Epithelial cell of prostate (primary cell): ENCODE measurements around the gene CNTRL.

ENCODE experiments used
- DNase-seq: peaks from one replicate; pipeline ENCODE4 v3.0.0-alpha.2; 2011; ENCODE audit warnings: low read depth, low spot score
- H3K27ac ChIP-seq: fragments of 450-650 bp; 2 replicates; pipeline ENCODE4 v1.5.1; 2017; ENCODE audit warnings: mild to moderate bottlenecking

CNTRL gene

DNA sequence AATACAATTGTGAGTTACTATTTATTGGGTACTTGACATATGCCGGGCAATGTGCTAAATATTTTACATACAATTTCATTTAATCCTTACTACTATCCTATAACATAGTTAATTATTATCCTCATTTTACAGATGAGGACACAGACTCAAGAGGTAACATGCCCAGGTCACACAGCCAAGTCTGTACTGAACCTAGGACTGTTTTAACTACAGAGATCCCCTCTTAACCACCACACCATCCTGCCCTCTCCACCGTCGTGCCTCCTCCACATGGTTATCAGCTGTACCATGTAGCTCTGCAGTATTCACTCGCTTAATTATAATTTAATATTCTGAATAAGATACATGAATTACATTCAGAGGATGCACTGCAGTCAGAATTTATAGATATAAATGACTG is 121.6 kb downstream of the CNTRL start:
- H3K27ac ChIP-seq = peak overlapping the region; percentile 72
- DNase-seq = no peak

DNA sequence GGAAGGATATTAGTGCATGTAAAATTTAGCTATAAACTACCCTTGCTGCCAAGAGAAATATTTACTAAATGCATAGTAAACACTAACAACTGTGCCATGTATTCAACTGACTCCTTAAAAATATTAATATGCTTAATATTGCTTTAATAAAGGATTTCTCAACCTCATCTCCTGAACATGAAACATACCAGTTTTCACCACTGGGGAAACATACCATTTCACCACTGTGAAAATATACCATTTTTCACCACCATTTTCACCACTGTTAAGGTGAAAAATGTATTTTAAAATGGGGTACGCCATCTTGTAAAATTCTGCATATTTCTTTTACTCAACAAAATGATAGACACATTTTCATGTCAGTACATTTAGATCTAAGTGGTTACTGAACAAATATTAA is 122.4 kb downstream of the CNTRL start:
- peak overlapping the region; percentile 72 for H3K27ac ChIP-seq
- DNase-seq = no peak

DNA sequence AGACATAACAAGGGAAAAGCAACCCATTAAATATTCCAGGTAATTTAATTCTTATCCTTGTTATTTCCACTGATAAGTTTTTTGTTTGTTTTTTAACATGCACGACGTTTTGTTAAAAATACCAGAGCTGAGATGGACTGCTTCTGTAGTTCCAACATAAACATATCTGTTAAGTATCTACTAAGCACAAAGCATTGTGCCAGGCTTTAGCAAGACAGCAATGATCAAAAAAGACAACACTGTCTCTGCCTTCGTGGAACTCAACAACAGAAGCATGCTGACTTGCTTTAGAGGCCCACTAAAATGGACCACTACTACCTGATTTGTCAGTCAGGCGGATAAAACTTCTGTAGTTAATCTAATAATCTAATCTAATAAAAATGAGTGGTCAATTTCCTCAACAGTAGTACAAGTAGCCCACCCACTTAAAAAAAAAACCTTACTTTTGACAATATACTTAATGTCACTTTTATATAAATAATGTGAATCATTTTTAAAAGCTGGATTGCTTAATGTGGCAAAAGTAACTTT is 123.8 kb downstream of the CNTRL start:
- no peak overlapping the region for H3K27ac ChIP-seq
- DNase-seq = no peak

DNA sequence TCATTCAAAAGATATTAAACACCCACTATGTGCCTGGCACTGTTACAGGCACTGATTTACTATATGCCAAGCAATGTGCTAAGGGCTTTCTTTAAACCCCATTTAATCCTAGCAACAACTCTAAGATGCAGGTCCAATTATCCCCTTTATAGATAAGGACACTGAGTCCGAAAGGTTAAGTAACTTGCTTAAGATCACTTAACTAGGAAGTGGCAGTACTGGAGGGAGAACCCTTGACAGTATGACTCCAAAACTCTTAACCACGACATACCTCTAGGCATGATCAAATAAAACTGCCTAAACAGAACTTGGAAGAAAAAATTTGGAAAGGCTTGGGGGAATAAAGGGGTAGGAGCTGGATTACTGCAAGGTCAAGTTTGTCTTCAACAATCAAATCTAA is 125.2 kb downstream of the CNTRL start:
- H3K27ac ChIP-seq = no peak overlapping the region
- no peak for DNase-seq

DNA sequence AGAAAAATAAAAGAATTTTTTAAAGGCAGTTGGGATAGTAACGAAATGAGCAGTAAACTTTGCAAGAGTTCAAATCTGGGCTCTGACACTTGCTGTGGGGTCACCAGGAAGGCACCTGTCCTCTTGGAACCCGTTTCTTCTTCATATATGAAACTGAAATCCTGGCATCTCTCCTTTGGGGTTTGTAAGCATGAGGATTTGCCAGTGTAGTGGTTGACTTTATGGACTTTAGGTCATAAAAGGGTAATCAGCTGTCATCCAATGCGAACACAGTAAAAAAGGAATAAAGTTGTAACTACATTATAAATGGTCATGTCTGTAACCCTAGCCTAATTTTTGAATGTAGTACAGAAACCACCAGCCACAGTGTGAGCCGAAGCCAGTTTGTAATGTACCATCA is 125.6 kb downstream of the CNTRL start:
- H3K27ac ChIP-seq = peak overlapping the region; percentile 80
- DNase-seq = no peak

DNA sequence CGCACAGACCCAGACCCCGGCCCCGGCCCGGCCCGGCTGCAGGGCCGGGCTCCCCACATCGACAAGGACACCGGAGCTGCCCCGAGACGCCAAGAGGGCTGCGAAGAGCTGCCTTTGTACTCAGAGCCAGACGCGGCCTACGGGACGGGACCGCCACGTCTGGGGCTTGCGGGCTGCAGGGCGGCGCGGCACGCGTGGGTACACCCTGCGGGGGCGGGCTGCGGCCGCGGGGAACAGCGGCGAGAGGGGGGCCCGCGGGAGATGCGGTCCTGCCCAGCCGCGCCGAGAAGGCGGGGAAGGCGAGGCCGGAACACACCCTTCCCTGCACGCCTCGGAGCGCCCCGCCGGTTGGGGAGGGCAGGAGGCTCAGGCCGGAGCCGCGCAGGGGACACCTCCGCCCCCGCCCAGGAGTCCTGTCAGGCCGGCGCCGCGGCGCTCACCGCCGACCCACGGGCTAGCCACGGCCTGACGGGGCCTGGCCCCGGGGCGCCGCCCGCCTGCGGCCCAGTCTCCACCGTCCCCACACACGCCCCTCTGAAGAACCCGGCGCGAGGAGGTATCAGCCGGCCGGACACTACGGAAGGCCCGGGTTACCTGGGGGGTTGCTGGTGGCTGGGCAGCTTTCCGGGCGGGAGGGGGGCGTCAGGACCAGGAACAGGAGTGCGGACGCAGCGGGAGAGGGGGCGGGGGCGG is 126.4 kb downstream of the CNTRL start:
- peak overlapping the region; percentile 80 for H3K27ac ChIP-seq
- DNase-seq = no peak

DNA sequence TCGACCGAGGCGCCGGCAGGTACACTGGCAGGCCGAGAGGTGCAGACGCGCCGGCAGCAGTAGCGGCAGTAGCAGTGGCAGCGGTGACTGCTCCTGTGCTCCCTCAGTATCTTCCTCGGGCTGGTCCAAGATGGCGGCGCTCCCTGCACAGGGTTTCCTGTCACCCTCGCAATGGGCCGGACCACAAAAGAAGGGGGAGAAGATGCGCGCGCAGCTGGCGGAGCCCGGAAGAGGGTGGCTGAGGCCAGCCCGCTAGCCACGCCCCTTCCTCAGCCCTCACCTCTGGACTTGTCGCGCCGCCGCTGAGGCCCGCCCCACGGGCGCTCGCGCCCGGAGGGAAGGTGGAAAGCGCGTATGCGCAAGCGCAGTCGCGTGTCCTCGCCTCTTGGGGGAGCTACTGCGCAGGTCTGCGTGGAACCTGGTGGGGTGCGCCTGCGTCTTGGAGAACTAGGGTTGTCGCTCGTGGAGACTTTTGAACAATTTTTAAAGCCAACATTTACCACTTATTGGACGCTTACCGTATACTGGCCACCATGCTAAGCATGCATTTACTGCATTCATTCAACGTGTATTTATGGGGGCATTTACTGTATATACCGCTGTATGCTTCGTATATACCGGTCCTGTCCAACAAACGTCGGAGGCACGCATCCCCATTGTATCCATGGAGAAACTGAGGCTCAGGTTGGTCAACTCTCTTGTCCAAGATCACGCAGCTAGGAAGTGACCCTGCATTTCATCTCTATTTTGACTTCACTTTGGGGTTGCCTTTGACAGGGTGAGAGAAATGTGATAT is 127.2 kb downstream of the CNTRL start, which contains the start of gene RAB14:
RAB14 (minus strand) TSS at position 132 of the 796 bp plus-strand sequence. CDS start 8,457 bp downstream, outside the sequence.
- peak within 1 kb of the TSS; percentile 80 for H3K27ac ChIP-seq
- peak; percentile 83 for DNase-seq

DNA sequence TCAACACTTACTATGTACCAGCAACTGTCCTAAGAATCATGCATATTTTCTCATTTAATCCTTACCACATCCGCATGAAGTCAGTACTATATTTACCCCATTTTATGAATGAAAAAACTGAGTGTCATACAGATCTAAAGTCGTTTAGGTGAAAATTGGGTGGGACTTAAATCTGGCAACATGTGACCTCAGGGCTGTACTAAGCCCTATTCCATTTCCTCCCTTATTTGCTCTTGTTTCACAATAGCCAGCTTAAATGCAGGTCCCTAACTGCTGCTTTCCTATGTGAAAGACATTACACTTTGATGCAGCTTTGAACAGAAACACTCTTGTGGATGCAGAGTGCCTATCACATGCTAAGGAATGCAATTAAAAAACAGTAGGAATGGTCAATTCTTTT is 129.4 kb downstream of the CNTRL start:
- no peak for DNase-seq
- no peak overlapping the region for H3K27ac ChIP-seq

DNA sequence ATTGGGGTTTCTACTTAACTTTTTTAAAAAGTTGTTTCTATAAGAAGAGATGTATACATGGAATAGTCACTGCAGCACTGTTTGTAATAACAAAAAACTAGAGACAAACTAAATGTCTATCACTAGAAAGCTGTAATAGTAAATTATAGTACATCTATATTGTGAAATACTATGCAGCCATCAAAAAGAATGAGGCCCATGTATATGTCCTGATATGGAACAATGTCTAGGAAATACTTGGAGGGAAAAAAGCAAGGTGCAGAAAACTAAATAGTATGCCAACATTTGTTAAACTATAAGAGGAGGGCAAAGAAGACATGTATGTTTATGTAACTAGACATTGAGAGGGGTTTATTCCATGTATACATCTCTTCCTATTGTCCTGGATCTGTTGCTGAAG is 129.9 kb downstream of the CNTRL start:
- H3K27ac ChIP-seq = no peak overlapping the region
- DNase-seq = no peak

DNA sequence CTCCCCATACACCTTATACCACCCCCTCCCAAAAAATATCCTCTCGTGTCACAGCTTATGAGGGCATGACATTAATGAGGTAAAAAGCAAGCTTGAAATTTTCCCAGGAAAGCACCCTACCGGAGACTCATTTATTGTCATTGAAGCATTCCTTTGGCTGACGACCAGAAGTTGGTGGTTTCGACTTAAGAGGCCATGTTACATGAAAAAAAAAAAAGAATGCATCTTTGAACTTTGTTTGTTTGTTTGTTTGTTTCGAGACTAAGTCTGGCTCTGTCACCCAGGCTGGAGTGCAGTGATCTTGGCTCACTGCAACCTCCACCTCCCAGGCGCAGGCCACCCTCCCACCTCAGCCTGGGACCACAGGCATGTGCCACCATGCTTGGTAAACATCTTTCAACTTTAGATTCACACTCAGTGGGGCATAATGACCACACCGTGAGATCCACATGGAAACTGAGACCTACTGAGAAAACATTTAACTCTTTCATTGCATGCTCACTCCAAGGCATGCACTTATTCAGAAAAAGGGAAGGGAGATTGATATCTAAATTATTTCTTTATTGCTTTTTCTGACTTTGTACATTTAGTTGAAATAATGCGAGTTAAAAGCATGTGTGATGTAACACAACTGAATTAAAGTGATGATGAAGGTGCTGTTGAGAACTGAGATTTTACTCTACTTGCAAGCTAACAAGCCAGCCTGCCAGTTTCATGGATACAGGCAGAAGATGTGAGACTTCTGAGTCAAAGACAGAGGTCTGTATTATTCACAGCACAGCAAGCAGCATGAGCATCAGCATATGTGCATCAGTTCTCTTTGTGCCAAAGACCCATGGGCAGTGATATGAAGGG is 132.0 kb downstream of the CNTRL start:
- DNase-seq = no peak
- no peak overlapping the region for H3K27ac ChIP-seq

DNA sequence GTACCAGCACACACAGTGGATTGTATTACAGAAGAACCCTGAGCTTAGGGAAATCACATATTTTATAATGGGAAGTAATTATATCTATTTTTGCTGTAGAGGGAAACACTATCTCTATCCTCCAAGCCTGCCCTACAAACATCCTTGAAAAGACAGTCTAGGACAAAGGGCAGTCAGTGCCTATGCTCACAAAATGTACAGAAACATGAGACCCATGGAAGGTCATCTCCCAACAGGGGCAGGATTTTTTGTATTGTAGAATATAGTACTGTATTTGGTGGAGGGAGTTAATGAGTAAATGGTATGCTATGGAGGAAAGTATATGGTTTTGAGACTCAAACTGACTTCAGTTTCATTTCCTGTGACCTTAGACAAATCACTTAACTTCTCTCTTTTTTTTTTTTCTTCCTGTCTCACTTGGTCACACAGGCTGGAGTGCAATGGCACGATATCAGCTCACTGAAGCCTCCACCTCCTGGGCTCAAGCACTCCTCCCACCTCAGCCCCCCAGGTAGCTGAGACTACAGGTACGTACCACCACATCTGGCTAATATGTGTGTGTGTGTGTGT is 132.7 kb downstream of the CNTRL start:
- no peak for DNase-seq
- no peak overlapping the region for H3K27ac ChIP-seq

DNA sequence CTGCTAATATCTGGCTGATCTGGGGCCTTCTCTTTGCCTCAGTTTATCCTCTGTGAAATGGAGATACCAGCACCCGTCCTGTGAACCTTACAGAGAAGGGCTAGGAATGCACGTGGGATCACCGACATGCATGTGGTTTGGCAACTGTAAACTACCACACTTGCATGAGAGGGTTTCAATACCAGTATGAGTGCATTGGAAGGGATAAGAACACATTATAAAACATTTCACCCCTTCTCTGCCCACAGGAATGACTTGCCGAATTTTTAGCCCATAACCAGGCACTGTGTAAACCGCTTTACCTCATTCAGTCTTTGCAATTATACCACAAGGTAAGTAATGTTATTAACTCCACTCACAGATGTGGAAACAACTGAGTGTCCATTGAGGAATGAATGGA is 135.8 kb downstream of the CNTRL start:
- DNase-seq = no peak
- H3K27ac ChIP-seq = no peak overlapping the region

DNA sequence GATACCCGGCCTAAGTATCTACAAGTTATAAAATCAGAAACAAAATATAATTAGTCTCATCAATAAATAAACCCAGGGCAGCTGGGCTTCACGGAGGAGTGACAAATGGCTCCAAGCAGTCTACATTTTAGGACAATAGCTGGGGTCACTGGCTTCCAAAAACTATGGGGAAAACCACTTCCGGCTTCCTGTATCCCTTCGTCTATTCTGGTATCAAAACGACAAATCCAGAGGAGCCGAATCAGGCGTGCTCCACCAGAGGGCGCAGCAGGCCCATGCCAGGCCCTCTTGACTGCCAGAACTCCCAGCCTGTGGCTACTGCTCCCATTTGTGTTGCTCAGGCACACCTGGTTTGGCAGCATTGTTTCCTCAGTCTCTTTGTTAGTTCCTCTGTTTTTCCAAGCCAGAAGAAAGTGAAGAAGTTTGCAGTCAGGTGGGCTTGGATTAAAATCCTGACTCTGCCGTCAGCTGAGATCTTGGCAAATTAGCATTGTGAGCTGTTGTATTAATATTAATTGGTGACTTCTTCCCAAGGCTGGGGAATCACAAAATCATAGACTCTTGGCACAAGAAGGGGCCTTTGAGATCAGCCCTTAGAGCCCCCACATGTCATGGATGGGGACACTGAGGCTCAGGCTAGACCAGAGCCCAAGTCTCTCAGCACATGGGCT is 138.5 kb downstream of the CNTRL start:
- peak overlapping the region; percentile 15 for H3K27ac ChIP-seq
- DNase-seq = peak; percentile 29

DNA sequence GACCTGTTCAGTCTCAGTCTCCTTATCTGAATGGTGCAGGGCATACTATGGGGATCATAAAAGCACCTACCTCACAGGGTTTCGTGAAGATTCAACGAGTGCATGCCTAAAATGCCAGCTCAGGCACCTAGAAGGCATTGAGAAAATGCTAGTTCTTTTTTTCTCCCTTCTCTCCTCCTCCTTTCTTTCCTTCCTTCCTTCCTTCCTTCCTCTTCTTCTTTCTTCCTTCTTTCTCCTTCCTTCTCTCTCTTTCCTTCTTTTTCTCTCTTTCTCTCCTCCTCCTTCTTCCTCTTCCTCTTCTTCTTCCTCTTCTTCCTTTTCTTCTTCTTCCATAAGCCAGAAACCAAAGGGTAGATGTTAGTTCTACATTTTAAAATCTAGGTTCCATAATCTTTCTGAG is 139.2 kb downstream of the CNTRL start:
- DNase-seq = no peak
- no peak overlapping the region for H3K27ac ChIP-seq

DNA sequence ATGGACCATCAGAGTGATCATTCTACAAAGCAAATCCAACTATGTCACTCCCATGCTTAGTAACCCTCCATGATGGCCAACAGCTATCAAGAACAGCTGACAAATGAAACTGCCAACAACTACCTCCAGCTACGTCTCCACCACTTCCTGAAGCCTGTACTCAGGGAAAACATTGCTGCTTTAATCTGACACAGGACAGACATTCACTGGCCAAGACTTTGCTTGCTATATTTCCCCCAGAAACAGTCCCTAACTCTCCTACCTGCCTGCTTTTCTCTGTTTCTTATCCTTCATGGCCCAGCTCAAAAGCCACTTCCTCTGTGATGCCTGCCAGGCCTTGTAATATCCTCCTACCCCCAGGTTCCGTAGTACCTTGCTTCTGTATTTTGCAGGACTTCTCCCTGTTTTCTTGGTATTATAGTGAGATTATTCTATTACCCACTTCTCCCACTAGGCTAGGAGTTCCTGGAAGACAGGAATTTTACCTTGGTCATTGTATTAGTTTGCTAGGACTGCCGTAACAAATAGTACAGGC is 141.6 kb downstream of the CNTRL start:
- DNase-seq = no peak
- no peak overlapping the region for H3K27ac ChIP-seq

DNA sequence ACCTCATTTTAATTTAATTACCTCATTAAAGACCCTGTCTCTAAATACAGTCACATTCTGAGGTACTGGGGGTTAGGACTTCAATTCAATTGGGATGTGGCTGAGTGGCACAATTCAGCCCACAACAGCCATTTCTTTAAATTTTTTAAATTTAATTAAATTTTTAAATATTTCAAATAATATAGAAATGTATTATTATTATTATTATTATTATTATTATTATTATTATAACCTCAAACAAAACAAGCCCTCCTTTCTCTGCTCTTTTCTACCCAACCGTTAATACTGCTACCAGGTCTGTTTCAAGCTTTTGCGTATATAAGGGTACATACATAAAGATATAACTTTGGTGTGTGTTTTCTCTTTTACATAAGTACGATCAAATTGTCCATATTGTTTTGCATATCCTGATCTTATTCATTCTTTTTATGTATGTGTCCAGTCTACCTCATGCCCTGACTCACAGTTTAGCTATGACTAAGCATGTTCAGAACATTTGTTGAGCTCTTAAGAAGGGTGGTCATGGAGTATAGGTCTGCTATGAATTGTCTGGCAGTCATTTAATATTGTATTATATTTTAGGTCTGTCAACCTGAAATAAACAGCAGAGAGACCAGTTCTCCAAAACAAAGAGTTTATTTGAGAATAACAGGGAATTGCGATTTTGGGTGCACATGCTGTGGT is 143.0 kb downstream of the CNTRL start:
- no peak overlapping the region for H3K27ac ChIP-seq
- DNase-seq = peak; percentile 50

DNA sequence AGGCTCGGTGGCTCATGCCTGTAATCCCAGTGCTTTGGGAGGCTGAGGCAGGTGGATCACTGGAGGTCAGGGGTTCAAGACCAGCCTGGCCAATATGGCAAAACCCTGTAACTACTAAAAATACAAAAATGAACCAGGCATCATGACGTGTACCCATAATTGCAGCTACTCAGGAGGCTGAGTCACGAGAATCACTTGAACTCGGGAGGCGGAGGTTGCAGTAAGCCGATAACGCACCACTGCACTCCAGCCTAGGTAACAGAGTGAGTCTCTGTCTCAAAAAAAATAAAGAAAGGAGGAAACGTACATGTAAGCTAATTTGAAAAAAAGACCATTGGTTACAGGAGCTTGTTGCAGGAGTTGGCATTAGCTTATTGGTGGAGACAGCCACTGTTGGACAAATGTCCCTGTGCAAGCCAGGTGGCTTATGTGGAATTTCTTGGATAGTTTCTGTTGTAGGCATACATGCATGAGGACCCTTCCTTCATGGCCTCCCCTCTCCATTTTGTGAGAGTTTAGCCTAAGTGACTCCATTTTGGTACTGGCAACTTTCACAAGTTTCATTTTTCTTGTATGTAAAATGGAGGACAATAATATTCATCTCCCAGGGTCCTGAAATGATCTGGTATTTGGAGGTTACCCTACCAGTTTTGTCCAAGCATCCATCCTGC is 143.7 kb downstream of the CNTRL start:
- H3K27ac ChIP-seq = no peak overlapping the region
- DNase-seq = no peak

DNA sequence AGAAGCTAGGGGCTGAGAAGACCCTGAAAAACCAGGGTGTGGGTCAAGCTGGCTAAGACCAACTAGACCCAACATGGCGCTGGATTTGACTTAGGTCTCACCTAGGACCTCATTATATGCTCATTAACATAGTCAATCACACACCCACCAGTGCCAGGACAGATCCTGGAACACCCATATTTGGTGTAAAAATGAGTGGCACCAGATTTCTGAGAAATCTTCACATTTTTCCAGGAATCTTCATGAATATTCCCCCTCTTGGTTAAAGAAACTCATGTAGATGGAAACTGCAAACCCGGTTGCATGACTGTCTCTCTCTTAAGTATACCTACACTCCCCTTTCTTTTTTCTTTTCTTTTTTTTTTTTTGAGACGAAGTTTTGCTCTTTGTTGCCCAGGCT is 144.8 kb downstream of the CNTRL start:
- H3K27ac ChIP-seq = no peak overlapping the region
- no peak for DNase-seq
